HCT116 (cell line): ENCODE measurements around the gene PRSS21. TPM values are rescaled to one million over a fixed set of nuclear protein-coding genes. Genes with fewer than 3 reads are reported as not detected.

Source experiments
- ATAC-seq: fragments of 200-7000 bp; cut with Tn5 transposase; 2 replicates; pipeline ENCODE4 v1.9.1; 2020; ENCODE audit warnings: mild to moderate bottlenecking, moderate library complexity
- BruUV-seq: library from RNA; stranded (reverse); fragments of 400-500 nt; replicated peaks from 2 replicates; lab custom pipeline; 2021; lab: Mats Ljungman, UMichigan
- CTCF ChIA-PET: fragments of 300-600 bp; sonication (Branson Sonifier 250); formaldehyde crosslinking; loops from one replicate; lab custom pipeline; 2021; ENCODE audit warnings: antibody characterized with exemption; lab: Charles Lee
- POLR2A ChIA-PET: fragments of 300-600, 350-600 bp; sonication (Branson Sonifier 250); formaldehyde crosslinking; loops from one replicate; lab custom pipeline; 2021; ENCODE audit warnings: antibody characterized with exemption; lab: Charles Lee
- RAD21 ChIA-PET, 2 experiments: fragments of 300-600 bp; sonication (Branson Sonifier 250); formaldehyde crosslinking; loops; one replicate each; lab custom pipeline; 2023; ENCODE audit warnings: low total read pairs in 2 of 2; ENCODE audit not compliant: uncharacterized antibody in 2 of 2, unreplicated experiment in 2 of 2, low non-redundant PET in 1 of 2; lab: Charles Lee
- DNase-seq: peaks from one replicate; pipeline ENCODE4 v3.0.0-alpha.2; 2010; ENCODE audit warnings: low read depth, low spot score
- H2AFZ ChIP-seq: fragments of 200-600 bp; shearing (Covaris generic), sonication (generic); 2 replicates; pipeline ENCODE4 v1.6.1; 2017; ENCODE audit warnings: low read depth, mixed run types, mixed read lengths, antibody characterized with exemption, low read length; ENCODE audit not compliant: poor library complexity, severe bottlenecking
- H3K27ac ChIP-seq: 2 replicates; pipeline ENCODE4 v1.5.1; 2012; ENCODE audit warnings: low read depth, low read length
- H3K27me3 ChIP-seq: fragments of 200-600 bp; sonication (generic); 2 replicates; pipeline ENCODE4 v1.6.1; 2016; ENCODE audit warnings: mixed run types, low read length, mixed read lengths; ENCODE audit not compliant: insufficient read depth
- H3K36me3 ChIP-seq, 2 experiments: fragments of 200-500 bp in 1 of 2; fragments of 200-600 bp in 1 of 2; sonication (Bioruptor generic) in 1 of 2; sonication (generic) in 1 of 2; 2 replicates each; pipeline versions ENCODE4 v1.5.1 to v1.6.1; 2014 to 2016; ENCODE audit warnings: low read length in 2 of 2, inconsistent platforms in 1 of 2, mixed read lengths in 1 of 2, mixed run types in 1 of 2; ENCODE audit not compliant: insufficient read depth in 2 of 2, control insufficient read depth in 1 of 2
- H3K4me1 ChIP-seq, 2 experiments: fragments of 200-600 bp in 1 of 2; sonication (generic) in 1 of 2; 2 replicates each; pipeline versions ENCODE4 v1.5.1 to v1.6.1; 2012 to 2017; ENCODE audit warnings: low read length in 2 of 2, inconsistent platforms in 1 of 2, mild to moderate bottlenecking in 1 of 2, mixed read lengths in 1 of 2, mixed run types in 1 of 2, moderate library complexity in 1 of 2; ENCODE audit not compliant: insufficient read depth in 2 of 2, control insufficient read depth in 1 of 2
- H3K4me2 ChIP-seq: fragments of 200-600 bp; sonication (generic); 2 replicates; pipeline ENCODE4 v1.6.1; 2017; ENCODE audit warnings: mixed run types, low read length, mixed read lengths
- H3K4me3 ChIP-seq, 2 experiments: fragments of 200-600 bp in 1 of 2; sonication (generic) in 1 of 2; replicated peaks in 1 of 2; 2 replicates each; pipeline ENCODE4 v1.5.1; 2011 to 2016; ENCODE audit warnings: low read length in 2 of 2, control low read depth in 1 of 2, low read depth in 1 of 2, mild to moderate bottlenecking in 1 of 2, mixed read lengths in 1 of 2, mixed run types in 1 of 2
- H3K79me2 ChIP-seq: fragments of 200-600 bp; sonication (generic); 2 replicates; pipeline ENCODE4 v1.6.1; 2017; ENCODE audit warnings: mild to moderate bottlenecking, mixed run types, low read length, moderate library complexity, mixed read lengths; ENCODE audit not compliant: insufficient read depth
- H3K9ac ChIP-seq: fragments of 200-600 bp; sonication (generic); 2 replicates; pipeline ENCODE4 v1.6.1; 2016; ENCODE audit warnings: low read length, mixed read lengths
- H3K9me2 ChIP-seq: fragments of 200-600 bp; sonication (generic), shearing (Covaris generic); 2 replicates; pipeline ENCODE4 v1.6.1; 2017; ENCODE audit warnings: mixed run types, mild to moderate bottlenecking, moderate library complexity; ENCODE audit not compliant: insufficient read depth
- H3K9me3 ChIP-seq, 2 experiments: fragments of 200-500 bp in 1 of 2; fragments of 200-600 bp in 1 of 2; sonication (Bioruptor generic) in 1 of 2; sonication (generic) in 1 of 2; 2 replicates each; pipeline ENCODE4 v1.6.1; 2014 to 2017; ENCODE audit warnings: low read length in 2 of 2, mixed read lengths in 2 of 2, inconsistent platforms in 1 of 2, low read depth in 1 of 2, mild to moderate bottlenecking in 1 of 2, mixed run types in 1 of 2, moderate library complexity in 1 of 2; ENCODE audit not compliant: control insufficient read depth in 1 of 2, insufficient read depth in 1 of 2
- H4K20me1 ChIP-seq: fragments of 200-600 bp; sonication (generic), shearing (Covaris generic); 2 replicates; pipeline ENCODE4 v1.6.1; 2017; ENCODE audit warnings: mixed run types, mild to moderate bottlenecking, moderate library complexity; ENCODE audit not compliant: insufficient read depth
- ATF3 ChIP-seq: IDR thresholded peaks from 2 replicates; pipeline ENCODE4 v1.6.1; 2012
- CBX3 ChIP-seq: IDR thresholded peaks from 2 replicates; pipeline ENCODE4 v1.6.1; 2012; ENCODE audit warnings: low read depth
- CEBPB ChIP-seq: IDR thresholded peaks from 2 replicates; pipeline ENCODE4 v1.6.1; 2012; ENCODE audit warnings: low read depth
- CTCF ChIP-seq, 3 experiments: fragments of 200-600 bp in 1 of 3; sonication (generic) in 1 of 3; IDR thresholded peaks in 2 of 3; conservative IDR thresholded peaks in 1 of 3; 2 replicates each; pipeline ENCODE4 v1.5.1; 2012 to 2017; ENCODE audit warnings: low read depth in 2 of 3, low read length in 2 of 3, antibody characterized with exemption in 1 of 3, borderline replicate concordance in 1 of 3, control low read depth in 1 of 3, mild to moderate bottlenecking in 1 of 3, mixed read lengths in 1 of 3, mixed run types in 1 of 3, moderate library complexity in 1 of 3; ENCODE audit not compliant: insufficient read depth in 1 of 3
- EGR1 ChIP-seq: IDR thresholded peaks from 2 replicates; pipeline ENCODE4 v1.6.1; 2012; ENCODE audit warnings: low read depth
- ELF1 ChIP-seq: IDR thresholded peaks from 2 replicates; pipeline ENCODE4 v1.6.1; 2012; ENCODE audit warnings: low read depth, borderline replicate concordance
- EZH2 ChIP-seq: fragments of 200-600 bp; sonication (generic); IDR thresholded peaks from 2 replicates; pipeline ENCODE4 v1.6.1; 2017; ENCODE audit warnings: antibody characterized with exemption, mixed run types
- EZH2phosphoT487 ChIP-seq: fragments of 200-600 bp; IDR thresholded peaks from 2 replicates; pipeline ENCODE4 v1.6.1; 2018; ENCODE audit warnings: antibody characterized with exemption, borderline replicate concordance
- FOSL1 ChIP-seq: IDR thresholded peaks from 2 replicates; pipeline ENCODE4 v1.6.1; 2012; ENCODE audit warnings: low read depth
- MAX ChIP-seq: IDR thresholded peaks from 2 replicates; pipeline ENCODE4 v1.6.1; 2012
- POLR2A ChIP-seq: IDR thresholded peaks from 2 replicates; pipeline ENCODE4 v1.7.0; 2011; ENCODE audit warnings: borderline replicate concordance; ENCODE audit not compliant: insufficient read depth, insufficient read length; ENCODE audit errors: extremely low read depth
- POLR2AphosphoS5 ChIP-seq: IDR thresholded peaks from 2 replicates; pipeline ENCODE4 v1.6.1; 2011; ENCODE audit warnings: mild to moderate bottlenecking, low read depth, low read length, moderate library complexity
- RAD21 ChIP-seq: IDR thresholded peaks from 2 replicates; pipeline ENCODE4 v1.6.1; 2012; ENCODE audit warnings: low read depth, mild to moderate bottlenecking
- REST ChIP-seq: IDR thresholded peaks from 2 replicates; pipeline ENCODE4 v1.6.1; 2012; ENCODE audit warnings: low read depth
- SIN3A ChIP-seq: IDR thresholded peaks from 2 replicates; pipeline ENCODE4 v1.6.1; 2012; ENCODE audit warnings: low read depth
- SP1 ChIP-seq: IDR thresholded peaks from 2 replicates; pipeline ENCODE4 v1.6.1; 2012; ENCODE audit warnings: low read depth
- SRF ChIP-seq: IDR thresholded peaks from 2 replicates; pipeline ENCODE4 v1.6.1; 2012; ENCODE audit warnings: low read depth
- TCF7L2 ChIP-seq: IDR thresholded peaks from 2 replicates; pipeline ENCODE4 v1.7.0; 2011; ENCODE audit warnings: borderline replicate concordance, inconsistent platforms; ENCODE audit not compliant: insufficient read depth, insufficient read length; ENCODE audit errors: extremely low read depth
- ZBTB33 ChIP-seq: IDR thresholded peaks from 2 replicates; pipeline ENCODE4 v1.6.1; 2011; ENCODE audit warnings: mild to moderate bottlenecking, low read length, moderate library complexity; ENCODE audit not compliant: insufficient replicate concordance; ENCODE audit errors: extremely low read depth
- ZFX ChIP-seq: fragments of 450-650 bp; IDR thresholded peaks from 2 replicates; pipeline ENCODE4 v1.6.1; 2017
- intact Hi-C: fragments of 100-400 bp; cut with micrococcal nuclease; formaldehyde crosslinking; loops from 2 replicates; pipeline ENCODE4 v1.10.0; 2022
- total RNA-seq: library from RNA; stranded (reverse); gene quantifications from one replicate; pipeline ENCODE4 v1.2.1, GENCODE V29; 2021; ENCODE audit not compliant: unreplicated experiment

Gene PRSS21
- total RNA-seq, 1 experiment from 2014 or later = 0.39 TPM

GRCh38 chr16:2819179-2819938 lies 2.3 kb downstream of the PRSS21 start:
- ATAC-seq = no peak

More at GRCh38 chr16:2819179-2819938, 2.3 kb downstream of the PRSS21 start:
- POLR2A ChIA-PET = no interaction called here
- BruUV-seq = no TSS peak
- H3K9ac ChIP-seq = no peak overlapping the region
- H3K27ac ChIP-seq = no peak overlapping the region
- no peaks in the 10 kb centered on the region for H3K36me3 ChIP-seq
- CTCF ChIA-PET = no interaction called here
- no peaks in the 10 kb centered on the region for H3K27me3 ChIP-seq
- no peaks in the 10 kb centered on the region for H3K4me1 ChIP-seq
- TF ChIP-seq SIN3A = no peak
- TF ChIP-seq EZH2 = no peak
- TF ChIP-seq MAX = no peak
- TF ChIP-seq TCF7L2 = no peak
- TF ChIP-seq ZBTB33 = no peak
- no peak for TF ChIP-seq EZH2phosphoT487
- TF ChIP-seq ELF1 = no peak
- TF ChIP-seq FOSL1 = no peak
- TF ChIP-seq CBX3 = no peak
- TF ChIP-seq EGR1 = no peak
- TF ChIP-seq SP1 = no peak
- no peak for TF ChIP-seq ATF3
- TF ChIP-seq SRF = no peak
- TF ChIP-seq POLR2A = no peak
- no peak for TF ChIP-seq RAD21
- no peak for TF ChIP-seq POLR2AphosphoS5
- TF ChIP-seq CTCF (IDR thresholded peaks at IDR 0.05 in 2 of 3, conservative IDR thresholded peaks at IDR 0.05 in 1 of 3; ENCODE audit: borderline replicate concordance in 1 of 3, insufficient read depth in 1 of 3, low read depth in 2 of 3, low read length in 2 of 3) = no peak
- no peak for TF ChIP-seq REST
- TF ChIP-seq CEBPB = no peak
- no peak for TF ChIP-seq ZFX
- no peak for DNase-seq
- H2AFZ ChIP-seq = no peak overlapping the region
- H3K4me2 ChIP-seq = no peak overlapping the region
- intact Hi-C loops = no loop called here
- RAD21 ChIA-PET = no interaction called here
- H3K9me3 ChIP-seq = no peaks in the 10 kb centered on the region
- H3K9me2 ChIP-seq = no peaks in the 10 kb centered on the region
- H4K20me1 ChIP-seq = no peaks in the 10 kb centered on the region
- no peak overlapping the region for H3K4me3 ChIP-seq
- no peaks in the 10 kb centered on the region for H3K79me2 ChIP-seq
